Activated naive CD8-positive, alpha-beta T cell treated with anti-CD3 and anti-CD28 coated beads, Interleukin-2, amount 50 U/mL, for 24 hours (primary cell): ENCODE measurements around the gene PTPRF.

Experiments used
- ATAC-seq: fragments of 150-1000 bp; cut with Tn5 transposase; one replicate; pipeline ENCODE4 v1.10.0; 2021
- DNase-seq: peaks from one replicate; pipeline ENCODE4 v3.0.0; 2021
- H3K27ac Mint-ChIP-seq: one replicate; pipeline ENCODE4 v1.8.0; 2021; ENCODE audit warnings: mild to moderate bottlenecking, mixed read lengths
- H3K27me3 Mint-ChIP-seq: one replicate; pipeline ENCODE4 v1.8.0; 2021; ENCODE audit warnings: mixed read lengths
- H3K36me3 Mint-ChIP-seq: one replicate; pipeline ENCODE4 v1.8.0; 2021; ENCODE audit warnings: low read depth, mixed read lengths
- H3K4me1 Mint-ChIP-seq: one replicate; pipeline ENCODE4 v1.8.0; 2021; ENCODE audit warnings: mixed read lengths
- H3K4me3 Mint-ChIP-seq: one replicate; pipeline ENCODE4 v1.8.0; 2021; ENCODE audit warnings: mild to moderate bottlenecking, moderate library complexity, mixed read lengths
- H3K9me3 Mint-ChIP-seq: one replicate; pipeline ENCODE4 v1.8.0; 2021; ENCODE audit warnings: mixed read lengths

PTPRF gene

GRCh38 chr1:43617668-43618067, 87.0 kb downstream of the PTPRF start:
- H3K4me3 Mint-ChIP-seq = no peak overlapping the region
- no peak overlapping the region for H3K27ac Mint-ChIP-seq
- ATAC-seq (no peak), DNase-seq (no peak)
- no peaks in the 10 kb centered on the region for H3K27me3 Mint-ChIP-seq
- no peaks in the 10 kb centered on the region for H3K9me3 Mint-ChIP-seq
- H3K4me1 Mint-ChIP-seq = no peaks in the 10 kb centered on the region
- no peaks in the 10 kb centered on the region for H3K36me3 Mint-ChIP-seq

GRCh38 chr1:43618521-43619313, 88.0 kb downstream of the PTPRF start:
- ATAC-seq (no peak), DNase-seq (no peak)
- Mint-ChIP-seq H3K9me3 (no peaks in the 10 kb centered on the region), H3K27me3 (no peaks in the 10 kb centered on the region), H3K4me1 (no peaks in the 10 kb centered on the region), H3K27ac (no peak overlapping the region), H3K4me3 (no peak overlapping the region), H3K36me3 (no peaks in the 10 kb centered on the region)

- H3K27ac Mint-ChIP-seq = no peak overlapping the region
- no peaks in the 10 kb centered on the region for H3K36me3 Mint-ChIP-seq
- DNase-seq (no peak), ATAC-seq (no peak)
- no peaks in the 10 kb centered on the region for H3K4me1 Mint-ChIP-seq
- H3K9me3 Mint-ChIP-seq = no peaks in the 10 kb centered on the region
- no peak overlapping the region for H3K4me3 Mint-ChIP-seq
- no peaks in the 10 kb centered on the region for H3K27me3 Mint-ChIP-seq
These were observed 88.7 kb downstream of the PTPRF start for GRCh38 chr1:43619314-43619790.

GRCh38 chr1:43619996-43620920, 89.6 kb downstream of the PTPRF start:
- Mint-ChIP-seq H3K4me3 (no peak overlapping the region), H3K36me3 (no peaks in the 10 kb centered on the region), H3K4me1 (no peaks in the 10 kb centered on the region)

GRCh38 chr1:43620956-43621355, 90.3 kb downstream of the PTPRF start:
- DNase-seq = no peak
- ATAC-seq = no peak
- no peaks in the 10 kb centered on the region for H3K9me3 Mint-ChIP-seq
- H3K36me3 Mint-ChIP-seq = no peaks in the 10 kb centered on the region
- no peak overlapping the region for H3K4me3 Mint-ChIP-seq
- no peaks in the 10 kb centered on the region for H3K4me1 Mint-ChIP-seq
- H3K27me3 Mint-ChIP-seq = no peaks in the 10 kb centered on the region
- H3K27ac Mint-ChIP-seq = no peak overlapping the region

More at GRCh38 chr1:43619996-43620920, 89.6 kb downstream of the PTPRF start:
- no peak for ATAC-seq
- Mint-ChIP-seq H3K9me3 (no peaks in the 10 kb centered on the region), H3K27me3 (no peaks in the 10 kb centered on the region), H3K27ac (no peak overlapping the region)
- no peak for DNase-seq

- Mint-ChIP-seq H3K4me1 (no peaks in the 10 kb centered on the region), H3K4me3 (no peak overlapping the region), H3K27ac (no peak overlapping the region), H3K36me3 (no peaks in the 10 kb centered on the region), H3K9me3 (no peaks in the 10 kb centered on the region), H3K27me3 (no peaks in the 10 kb centered on the region)
- ATAC-seq = no peak
- DNase-seq = no peak
These were observed 90.7 kb downstream of the PTPRF start for GRCh38 chr1:43621386-43621785.

GRCh38 chr1:43621861-43622260, 91.2 kb downstream of the PTPRF start:
- H3K4me1 Mint-ChIP-seq = no peaks in the 10 kb centered on the region
- H3K27me3 Mint-ChIP-seq = no peaks in the 10 kb centered on the region
- no peak overlapping the region for H3K27ac Mint-ChIP-seq
- H3K36me3 Mint-ChIP-seq = no peaks in the 10 kb centered on the region
- no peak for ATAC-seq
- no peak overlapping the region for H3K4me3 Mint-ChIP-seq
- DNase-seq = no peak
- H3K9me3 Mint-ChIP-seq = no peaks in the 10 kb centered on the region

- Mint-ChIP-seq H3K9me3 (no peaks in the 10 kb centered on the region), H3K27ac (no peak overlapping the region), H3K27me3 (no peaks in the 10 kb centered on the region), H3K4me1 (no peaks in the 10 kb centered on the region), H3K4me3 (no peak overlapping the region), H3K36me3 (no peaks in the 10 kb centered on the region)
- ATAC-seq (no peak), DNase-seq (no peak)
These were observed 91.8 kb downstream of the PTPRF start for GRCh38 chr1:43622471-43622870.

- no peak overlapping the region for H3K27ac Mint-ChIP-seq
- no peaks in the 10 kb centered on the region for H3K36me3 Mint-ChIP-seq
- DNase-seq = no peak
- no peaks in the 10 kb centered on the region for H3K9me3 Mint-ChIP-seq
- H3K4me3 Mint-ChIP-seq = no peak overlapping the region
- no peaks in the 10 kb centered on the region for H3K27me3 Mint-ChIP-seq
- ATAC-seq = no peak
- H3K4me1 Mint-ChIP-seq = no peaks in the 10 kb centered on the region
These were observed 92.5 kb downstream of the PTPRF start for GRCh38 chr1:43622901-43623780.

GRCh38 chr1:43625063-43625780, 94.5 kb downstream of the PTPRF start:
- ATAC-seq = no peak
- no peaks in the 10 kb centered on the region for H3K9me3 Mint-ChIP-seq
- H3K4me1 Mint-ChIP-seq = no peaks in the 10 kb centered on the region
- no peaks in the 10 kb centered on the region for H3K36me3 Mint-ChIP-seq
- H3K27me3 Mint-ChIP-seq = peaks cover 1% of the 10 kb centered on the region
- DNase-seq = no peak
- H3K4me3 Mint-ChIP-seq = no peak overlapping the region
- no peak overlapping the region for H3K27ac Mint-ChIP-seq

GRCh38 chr1:43632135-43632670, 101.5 kb downstream of the PTPRF start:
- DNase-seq (no peak), ATAC-seq (no peak)
- no peak overlapping the region for H3K4me3 Mint-ChIP-seq
- H3K4me1 Mint-ChIP-seq = no peaks in the 10 kb centered on the region
- H3K36me3 Mint-ChIP-seq = no peaks in the 10 kb centered on the region
- H3K27me3 Mint-ChIP-seq = peaks cover 7% of the 10 kb centered on the region
- no peak overlapping the region for H3K27ac Mint-ChIP-seq
- H3K9me3 Mint-ChIP-seq = no peaks in the 10 kb centered on the region

GRCh38 chr1:43634721-43635120, 104.0 kb downstream of the PTPRF start:
- Mint-ChIP-seq H3K27ac (no peak overlapping the region), H3K9me3 (no peaks in the 10 kb centered on the region), H3K27me3 (peaks cover 7% of the 10 kb centered on the region), H3K4me3 (no peak overlapping the region), H3K36me3 (no peaks in the 10 kb centered on the region), H3K4me1 (no peaks in the 10 kb centered on the region)
- DNase-seq = no peak
- ATAC-seq = no peak

GRCh38 chr1:43636006-43636641, 105.4 kb downstream of the PTPRF start:
- H3K4me3 Mint-ChIP-seq = no peak overlapping the region
- H3K4me1 Mint-ChIP-seq = no peaks in the 10 kb centered on the region
- H3K9me3 Mint-ChIP-seq = no peaks in the 10 kb centered on the region
- ATAC-seq = no peak
- H3K27me3 Mint-ChIP-seq = peaks cover 6% of the 10 kb centered on the region
- no peak overlapping the region for H3K27ac Mint-ChIP-seq
- no peak for DNase-seq
- no peaks in the 10 kb centered on the region for H3K36me3 Mint-ChIP-seq
